ENCODE data around the gene TMEM88.

GRCh38 chr17:7838090-7839075 lies 16.5 kb upstream of the TMEM88 start:
- TF ChIP-seq, protein P1, sequence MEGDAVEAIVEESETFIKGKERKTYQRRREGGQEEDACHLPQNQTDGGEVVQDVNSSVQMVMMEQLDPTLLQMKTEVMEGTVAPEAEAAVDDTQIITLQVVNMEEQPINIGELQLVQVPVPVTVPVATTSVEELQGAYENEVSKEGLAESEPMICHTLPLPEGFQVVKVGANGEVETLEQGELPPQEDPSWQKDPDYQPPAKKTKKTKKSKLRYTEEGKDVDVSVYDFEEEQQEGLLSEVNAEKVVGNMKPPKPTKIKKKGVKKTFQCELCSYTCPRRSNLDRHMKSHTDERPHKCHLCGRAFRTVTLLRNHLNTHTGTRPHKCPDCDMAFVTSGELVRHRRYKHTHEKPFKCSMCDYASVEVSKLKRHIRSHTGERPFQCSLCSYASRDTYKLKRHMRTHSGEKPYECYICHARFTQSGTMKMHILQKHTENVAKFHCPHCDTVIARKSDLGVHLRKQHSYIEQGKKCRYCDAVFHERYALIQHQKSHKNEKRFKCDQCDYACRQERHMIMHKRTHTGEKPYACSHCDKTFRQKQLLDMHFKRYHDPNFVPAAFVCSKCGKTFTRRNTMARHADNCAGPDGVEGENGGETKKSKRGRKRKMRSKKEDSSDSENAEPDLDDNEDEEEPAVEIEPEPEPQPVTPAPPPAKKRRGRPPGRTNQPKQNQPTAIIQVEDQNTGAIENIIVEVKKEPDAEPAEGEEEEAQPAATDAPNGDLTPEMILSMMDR (IDR thresholded peaks at IDR 0.05) = no peak
- no peak for TF ChIP-seq POLR2A (IDR thresholded peaks at IDR 0.05)
